HG03442 (cell line): Measurements from ENCODE around the gene CHST5.
A peak's percentile ranks its signal among the peaks of the same experiment; 100 is the strongest.
"Not testable (repeated sequence)": the region's sequence is repeated elsewhere in the genome, so short reads cannot be mapped to it uniquely, and the experiment has no call there.

Experiments used
- ATAC-seq: cut with Tn5 transposase; IDR thresholded peaks from one replicate; pipeline ENCODE4 v1.9.1; 2021; ENCODE audit warnings: mild to moderate bottlenecking, moderate library complexity; ENCODE audit not compliant: unreplicated experiment

The CHST5 gene

GRCh38 chr16:75514296-75514695 lies 21.6 kb downstream of the CHST5 start:
- ATAC-seq = no peak

DNA sequence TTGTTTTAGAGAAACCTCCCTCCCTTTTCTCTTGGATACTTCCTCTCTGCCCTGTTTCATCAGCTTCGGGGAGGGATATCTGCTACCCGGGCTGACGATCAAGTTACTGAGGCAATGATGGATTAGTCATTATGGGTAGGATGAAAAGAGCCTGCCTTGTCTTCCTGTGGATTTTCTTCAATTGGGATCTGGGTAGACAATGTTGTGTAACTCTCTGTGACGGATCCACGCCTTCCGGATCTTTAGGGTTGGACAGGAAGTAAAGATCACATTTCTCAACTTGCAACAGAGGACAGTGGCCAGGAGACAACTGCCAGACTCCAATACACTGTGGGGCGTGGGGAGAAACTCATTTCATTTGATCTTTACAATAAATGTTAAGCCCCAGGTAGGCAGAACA lies 29.3 kb downstream of the CHST5 start:
- ATAC-seq = no peak

GRCh38 chr16:75506107-75506506 lies 29.8 kb downstream of the CHST5 start:
- ATAC-seq = no peak

- ATAC-seq = no peak
Measured at GRCh38 chr16:75503801-75504200, 32.1 kb downstream of the CHST5 start.

DNA sequence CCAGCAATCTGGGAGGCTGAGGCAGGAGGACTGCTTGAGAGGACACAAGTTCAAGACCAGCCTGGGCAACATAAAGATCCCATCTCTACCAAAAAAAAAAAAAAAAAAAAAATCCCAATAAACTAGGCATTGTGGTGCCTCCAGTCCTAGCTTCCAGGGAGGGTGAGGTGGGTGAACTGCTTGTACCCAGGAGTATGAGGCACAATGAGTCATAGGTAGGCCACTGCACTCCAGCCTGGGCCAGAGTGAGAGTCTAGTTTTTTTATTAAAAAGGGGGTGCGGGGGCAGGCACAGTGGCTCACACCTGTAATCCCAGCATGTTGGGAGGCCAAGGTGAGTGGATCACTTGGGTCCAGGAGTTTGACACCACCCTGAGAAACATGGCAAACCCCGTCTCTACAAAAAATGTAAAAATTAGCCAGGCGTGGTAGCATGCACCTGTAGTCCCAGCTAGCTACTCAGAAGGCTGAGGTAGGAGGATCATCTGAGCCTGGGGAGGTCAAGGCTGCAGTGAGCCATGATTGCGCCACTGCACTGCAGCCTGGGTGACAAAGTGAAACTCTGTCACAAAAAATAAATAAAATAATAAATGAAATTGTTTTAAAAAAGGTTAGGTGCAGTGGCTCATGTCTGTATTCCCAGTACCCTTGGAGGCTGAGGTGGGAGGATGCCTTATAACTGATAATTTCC lies 32.8 kb downstream of the CHST5 start:
- no peak for ATAC-seq

GRCh38 chr16:75501820-75502219 lies 34.1 kb downstream of the CHST5 start:
- ATAC-seq = not testable (repeated sequence)

GRCh38 chr16:75501359-75501758 lies 34.5 kb downstream of the CHST5 start:
- no peak for ATAC-seq

DNA sequence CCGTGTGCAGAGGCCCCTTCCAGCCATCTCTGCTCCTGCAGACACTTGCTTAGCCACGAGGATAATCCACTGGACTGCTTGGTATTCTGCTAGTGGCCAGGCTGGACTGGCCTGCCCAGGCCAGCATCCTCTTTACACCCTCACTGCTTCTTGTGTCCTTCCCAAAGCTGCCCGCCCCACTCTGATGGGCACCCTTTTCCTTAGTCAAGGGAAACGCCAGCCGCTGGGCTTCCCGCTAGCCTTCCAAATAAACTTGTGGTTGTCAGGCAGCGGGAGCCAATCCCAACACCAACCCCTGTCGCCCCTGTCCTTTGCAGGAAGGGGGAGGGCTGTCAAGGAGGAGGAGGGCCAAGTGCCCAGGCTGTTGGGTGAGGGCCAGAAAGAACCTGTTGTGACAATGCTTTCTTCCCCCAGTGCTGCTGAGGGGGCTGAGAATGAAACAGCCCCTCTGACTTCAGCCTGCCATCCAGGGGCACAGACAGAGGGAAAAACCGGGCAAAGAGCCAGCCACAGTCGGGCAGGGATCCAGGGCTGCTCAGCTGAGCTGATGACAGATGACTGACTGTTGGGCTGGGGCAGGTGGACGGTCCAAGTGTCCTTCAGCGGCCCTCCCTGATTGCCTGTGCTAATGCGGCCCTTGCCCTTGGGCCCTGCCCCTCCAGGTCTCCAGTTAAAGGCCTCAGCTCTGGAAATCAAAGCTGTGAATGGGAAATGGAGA lies 37.1 kb downstream of the CHST5 start:
- ATAC-seq = not testable (repeated sequence)

DNA sequence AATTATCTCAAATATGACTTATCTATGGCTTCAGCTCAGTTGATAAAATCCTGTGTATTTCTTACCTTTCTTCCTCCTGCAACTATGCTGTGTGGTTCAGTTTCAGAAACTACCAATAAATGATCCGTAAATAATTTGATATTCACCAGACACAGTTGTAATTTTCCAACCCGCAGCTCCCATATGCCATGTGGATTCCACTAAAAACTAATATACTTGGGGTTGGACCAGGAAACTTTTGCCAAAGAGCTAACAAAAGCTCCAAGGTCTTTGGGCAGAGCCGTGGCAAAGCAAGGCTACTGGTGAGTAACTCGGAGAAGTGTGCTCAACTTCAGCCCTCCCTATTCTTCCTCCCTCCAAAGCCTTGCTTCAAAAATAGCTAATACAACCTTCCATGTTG lies 38.4 kb downstream of the CHST5 start:
- no peak for ATAC-seq

DNA sequence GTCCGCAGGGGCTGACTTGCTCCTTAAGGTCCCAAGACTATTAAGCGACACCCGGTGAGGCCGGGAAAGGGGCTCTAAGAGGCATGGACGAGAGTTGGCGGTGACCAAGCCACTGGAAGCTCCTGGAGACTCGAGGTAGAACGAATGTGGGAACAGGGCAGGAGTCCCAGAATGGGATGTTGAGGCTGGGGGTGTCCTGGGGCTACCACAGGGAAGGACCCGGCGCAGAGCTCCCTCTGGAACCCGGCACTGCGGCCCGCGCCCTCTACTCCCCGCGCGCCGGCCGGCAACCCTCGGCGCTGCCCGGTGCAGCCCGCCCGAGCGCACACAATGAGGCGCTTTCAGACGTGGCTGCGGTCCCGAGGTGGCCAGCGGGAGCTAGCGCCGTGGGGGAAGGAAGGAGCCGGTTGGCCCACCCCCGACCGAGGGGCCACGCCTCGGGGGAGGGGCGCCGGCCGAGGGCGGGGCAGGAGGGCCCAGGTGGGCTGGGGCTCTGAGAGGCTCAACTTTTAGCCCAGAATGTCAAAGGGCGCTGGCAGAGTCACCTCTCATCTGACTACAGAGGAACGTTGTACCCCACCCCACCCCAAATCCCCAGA lies 40.7 kb downstream of the CHST5 start, which contains the start of gene CHST6:
Gene CHST6, minus strand, starts transcription at position 366 of the 599 bp plus-strand sequence. CDS start 15,613 bp downstream, outside the sequence.
- ATAC-seq = peak; percentile 77

GRCh38 chr16:75494661-75495075 lies 41.2 kb downstream of the CHST5 start:
- ATAC-seq = no peak

DNA sequence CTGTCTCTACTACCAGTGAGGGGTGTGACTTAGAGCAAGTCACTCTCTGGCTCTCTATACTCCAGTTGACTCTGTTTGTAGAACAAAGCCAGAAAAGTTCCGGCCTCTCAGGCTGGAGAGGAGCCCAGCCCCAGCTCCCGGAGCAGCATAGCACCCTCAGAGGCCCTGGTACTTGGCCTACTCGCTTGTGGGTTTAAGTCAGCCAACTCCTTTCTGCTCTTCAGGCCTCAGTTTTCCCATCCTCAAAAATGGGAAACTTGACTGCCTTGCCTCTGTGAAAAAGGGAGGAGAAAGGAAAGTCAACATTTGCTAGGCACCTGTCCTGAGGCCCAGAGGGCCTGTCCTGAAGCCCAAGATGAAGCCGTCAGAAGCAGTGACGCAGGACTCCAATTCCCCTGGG lies 41.7 kb downstream of the CHST5 start:
- ATAC-seq = no peak

DNA sequence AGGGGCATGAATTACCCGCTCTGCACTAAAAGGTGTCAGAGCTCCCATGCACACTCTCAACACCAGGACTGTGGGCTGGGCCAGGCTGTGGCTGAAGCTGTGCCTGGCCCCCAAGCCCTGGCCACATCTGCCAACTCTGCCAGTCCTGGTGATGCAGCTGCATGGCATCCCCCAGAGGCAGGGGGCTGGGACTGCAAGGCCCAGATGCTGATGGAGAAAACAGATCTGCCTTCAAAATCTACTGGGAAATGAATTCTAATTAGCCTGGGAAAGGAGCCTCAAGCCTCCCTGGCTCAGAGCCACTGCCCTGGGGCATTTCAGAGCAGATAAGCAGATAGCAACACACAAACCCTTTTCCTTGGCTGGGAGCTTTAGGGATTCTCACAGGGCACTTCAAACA lies 44.0 kb downstream of the CHST5 start:
- no peak for ATAC-seq

GRCh38 chr16:75488322-75488721 lies 47.6 kb downstream of the CHST5 start:
- ATAC-seq = no peak

DNA sequence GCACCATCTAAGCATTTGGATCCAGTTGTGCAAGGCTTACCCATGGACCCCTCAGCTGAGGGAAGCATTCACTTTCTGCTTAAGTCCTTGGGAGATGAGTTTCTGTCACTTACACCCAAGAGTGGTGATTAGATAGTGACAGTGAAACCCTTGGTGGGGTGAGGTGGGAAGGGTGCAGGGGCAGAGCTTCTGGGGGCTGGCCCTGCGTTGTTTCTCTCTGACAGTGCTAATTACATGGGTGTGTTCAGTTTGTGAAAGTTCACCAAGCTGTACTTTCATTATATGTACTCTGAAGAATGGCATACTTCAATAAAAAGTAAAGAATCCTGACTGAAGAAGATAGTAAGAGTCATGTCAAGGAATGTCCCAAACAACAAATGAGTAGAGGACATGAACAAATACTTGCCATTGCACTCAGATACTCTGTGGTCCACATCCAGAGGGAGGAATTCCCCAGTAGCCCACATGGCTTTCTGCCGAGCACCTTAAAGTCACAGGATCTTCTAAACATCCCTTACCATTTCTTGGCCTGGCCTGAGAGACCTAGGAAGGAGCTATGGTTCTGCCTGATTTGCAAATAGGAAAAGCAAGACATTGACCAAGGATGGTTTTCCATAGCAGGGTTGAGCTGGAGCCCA lies 49.1 kb downstream of the CHST5 start:
- peak; percentile 60 for ATAC-seq

DNA sequence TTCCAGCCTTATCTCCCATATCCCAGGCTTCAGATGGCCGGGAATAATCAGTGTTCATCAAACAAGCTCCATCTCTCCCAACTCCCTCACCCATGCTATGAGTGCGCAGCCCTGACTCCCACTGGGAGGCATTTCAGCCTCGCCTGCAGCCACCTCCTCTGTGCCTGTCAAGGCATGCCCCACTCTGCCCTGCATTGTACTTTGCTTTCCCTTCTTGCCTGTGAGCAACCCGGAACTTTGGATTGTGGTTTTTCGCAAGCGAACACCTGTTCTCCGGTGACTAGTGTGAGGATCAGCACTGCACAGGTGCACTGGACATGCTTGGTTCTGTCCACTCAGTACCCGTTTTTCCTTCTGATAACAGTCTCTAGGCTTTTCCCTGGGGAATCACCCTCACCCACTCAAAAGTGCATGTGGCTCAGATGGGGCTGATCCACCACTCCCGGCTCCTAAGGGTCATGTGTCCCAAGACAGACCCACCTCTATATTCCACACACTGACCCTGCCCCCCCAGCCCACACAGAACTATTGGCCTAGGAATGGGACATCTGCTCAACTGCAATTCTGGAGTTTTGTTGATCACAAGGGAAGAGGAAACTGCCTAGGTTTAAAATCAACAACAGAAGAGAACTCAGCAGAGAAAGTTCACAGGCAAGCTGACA lies 49.8 kb downstream of the CHST5 start:
- no peak for ATAC-seq

- ATAC-seq = no peak
Measured at GRCh38 chr16:75485230-75486013, 50.5 kb downstream of the CHST5 start.

- no peak for ATAC-seq
Measured at GRCh38 chr16:75483222-75483621, 52.7 kb downstream of the CHST5 start.

GRCh38 chr16:75482434-75483205 lies 53.3 kb downstream of the CHST5 start:
- no peak for ATAC-seq
